H9 (cell line): ENCODE results near the gene PDGFRB. TPM values are rescaled to one million over a fixed set of nuclear protein-coding genes. Genes with fewer than 3 reads are reported as not detected.

ENCODE experiments used
- DNase-seq: peaks from one replicate; pipeline ENCODE4 v3.0.0-alpha.2; 2017
- H2AFZ ChIP-seq: one replicate; pipeline ENCODE4 v1.6.1; 2013; ENCODE audit warnings: mild to moderate bottlenecking, low read length, control low read depth, moderate library complexity
- H2AK5ac ChIP-seq: 2 replicates; pipeline ENCODE4 v1.6.1; 2013; ENCODE audit warnings: low read length, control low read depth, mixed read lengths; ENCODE audit not compliant: insufficient read length
- H2BK120ac ChIP-seq: one replicate; pipeline ENCODE4 v1.6.1; 2013; ENCODE audit warnings: low read depth, mild to moderate bottlenecking, low read length, control low read depth, inconsistent platforms; ENCODE audit not compliant: poor library complexity, severe bottlenecking
- H2BK12ac ChIP-seq: 2 replicates; pipeline ENCODE4 v1.6.1; 2013; ENCODE audit warnings: low read length, control low read depth, mixed read lengths, low read depth; ENCODE audit not compliant: insufficient read length
- H2BK15ac ChIP-seq: 2 replicates; pipeline ENCODE4 v1.6.1; 2013; ENCODE audit warnings: low read depth, low read length, control low read depth
- H2BK20ac ChIP-seq: one replicate; pipeline ENCODE4 v1.6.1; 2013; ENCODE audit warnings: low read depth, mild to moderate bottlenecking, low read length, control low read depth, inconsistent platforms; ENCODE audit not compliant: poor library complexity, severe bottlenecking
- H2BK5ac ChIP-seq: 2 replicates; pipeline ENCODE4 v1.6.1; 2013; ENCODE audit warnings: low read length, control low read depth, mixed read lengths; ENCODE audit not compliant: insufficient read length
- H3K14ac ChIP-seq: 2 replicates; pipeline ENCODE4 v1.6.1; 2013; ENCODE audit warnings: low read length, control low read depth; ENCODE audit not compliant: insufficient read depth
- H3K18ac ChIP-seq: 2 replicates; pipeline ENCODE4 v1.6.1; 2013; ENCODE audit warnings: low read depth, mild to moderate bottlenecking, mixed read lengths, low read length, control low read depth; ENCODE audit not compliant: insufficient read length
- H3K23ac ChIP-seq: 2 replicates; pipeline ENCODE4 v1.6.1; 2013; ENCODE audit warnings: low read length, control low read depth, mixed read lengths, low read depth; ENCODE audit not compliant: insufficient read length
- H3K23me2 ChIP-seq: 2 replicates; pipeline ENCODE4 v1.6.1; 2013; ENCODE audit warnings: low read depth, mild to moderate bottlenecking, mixed read lengths, low read length, control low read depth; ENCODE audit not compliant: insufficient read length, poor library complexity, severe bottlenecking
- H3K27ac ChIP-seq: 2 replicates; pipeline ENCODE4 v1.5.1; 2013; ENCODE audit warnings: low read length, control low read depth, mixed read lengths, low read depth; ENCODE audit not compliant: insufficient read length
- H3K27me3 ChIP-seq: 2 replicates; pipeline ENCODE4 v1.6.1; 2013; ENCODE audit warnings: low read length, control low read depth, inconsistent platforms; ENCODE audit not compliant: insufficient read depth
- H3K4ac ChIP-seq: 2 replicates; pipeline ENCODE4 v1.6.1; 2013; ENCODE audit warnings: low read depth, mild to moderate bottlenecking, control low read depth, inconsistent platforms, low read length, moderate library complexity
- H3K4me1 ChIP-seq: 2 replicates; pipeline ENCODE4 v1.6.1; 2013; ENCODE audit warnings: low read length, control low read depth, inconsistent platforms; ENCODE audit not compliant: insufficient read depth
- H3K4me2 ChIP-seq: 2 replicates; pipeline ENCODE4 v1.6.1; 2013; ENCODE audit warnings: low read length, control low read depth, mixed read lengths; ENCODE audit not compliant: insufficient read length, insufficient read depth
- H3K56ac ChIP-seq: 2 replicates; pipeline ENCODE4 v1.6.1; 2013; ENCODE audit warnings: low read depth, mild to moderate bottlenecking, mixed read lengths, low read length, control low read depth; ENCODE audit not compliant: insufficient read length
- H3K79me1 ChIP-seq: 2 replicates; pipeline ENCODE4 v1.6.1; 2013; ENCODE audit warnings: low read depth, mild to moderate bottlenecking, moderate library complexity, low read length, control low read depth, inconsistent platforms; ENCODE audit not compliant: insufficient read depth, poor library complexity, severe bottlenecking
- H3K79me2 ChIP-seq: 2 replicates; pipeline ENCODE4 v1.6.1; 2013; ENCODE audit warnings: low read length, control low read depth, inconsistent platforms; ENCODE audit not compliant: insufficient read depth
- H3K9ac ChIP-seq: 2 replicates; pipeline ENCODE4 v1.6.1; 2013; ENCODE audit warnings: low read length, control low read depth, mixed read lengths; ENCODE audit not compliant: insufficient read length; ENCODE audit errors: extremely low read depth
- H3K9me3 ChIP-seq: one replicate; pipeline ENCODE4 v1.6.1; 2013; ENCODE audit warnings: low read depth, low read length, inconsistent platforms; ENCODE audit not compliant: control insufficient read depth
- H3T11ph ChIP-seq: one replicate; pipeline ENCODE4 v1.6.1; 2013; ENCODE audit warnings: mild to moderate bottlenecking, low read length, control low read depth, inconsistent platforms
- H4K20me1 ChIP-seq: one replicate; pipeline ENCODE4 v1.6.1; 2013; ENCODE audit not compliant: control insufficient read depth, insufficient read length, insufficient read depth
- H4K5ac ChIP-seq: 2 replicates; pipeline ENCODE4 v1.6.1; 2013; ENCODE audit warnings: low read depth, mild to moderate bottlenecking, mixed read lengths, low read length, control low read depth; ENCODE audit not compliant: insufficient read length
- H4K8ac ChIP-seq: replicated peaks from 2 replicates; pipeline ENCODE4 v1.6.1; 2013; ENCODE audit warnings: low read length, control low read depth, mixed read lengths, low read depth; ENCODE audit not compliant: insufficient read length
- H4K91ac ChIP-seq: 2 replicates; pipeline ENCODE4 v1.6.1; 2013; ENCODE audit warnings: low read depth, mild to moderate bottlenecking, moderate library complexity, mixed read lengths, low read length, control low read depth; ENCODE audit not compliant: insufficient read length
- H3K27ac Mint-ChIP-seq, 3 experiments: 2 replicates in 2 of 3; 3 replicates in 1 of 3; pipeline ENCODE4 v1.8.0; 2020 to 2021; ENCODE audit warnings: mixed read lengths in 3 of 3, mild to moderate bottlenecking in 1 of 3, moderate library complexity in 1 of 3
- H3K27me3 Mint-ChIP-seq: 2 replicates; pipeline ENCODE4 v1.8.0; 2021; ENCODE audit warnings: low read depth, mild to moderate bottlenecking, moderate library complexity, mixed read lengths
- H3K36me3 Mint-ChIP-seq, 3 experiments: 2 replicates in 2 of 3; 3 replicates in 1 of 3; pipeline ENCODE4 v1.8.0; 2020 to 2021; ENCODE audit warnings: low read depth in 3 of 3, mixed read lengths in 3 of 3; ENCODE audit not compliant: insufficient read depth in 1 of 3
- H3K4me1 Mint-ChIP-seq, 2 experiments: 2 replicates each; pipeline ENCODE4 v1.8.0; 2020; ENCODE audit warnings: mixed read lengths in 2 of 2
- H3K4me3 Mint-ChIP-seq, 2 experiments: 2 replicates in 1 of 2; 3 replicates in 1 of 2; pipeline ENCODE4 v1.8.0; 2020 to 2021; ENCODE audit warnings: mild to moderate bottlenecking in 2 of 2, mixed read lengths in 2 of 2, moderate library complexity in 1 of 2
- H3K9me3 Mint-ChIP-seq, 2 experiments: 2 replicates in 1 of 2; 3 replicates in 1 of 2; pipeline ENCODE4 v1.8.0; 2020; ENCODE audit warnings: mild to moderate bottlenecking in 2 of 2, mixed read lengths in 2 of 2, moderate library complexity in 1 of 2
- WGBS: extraction: QIAGEN DNeasy Blood & Tissue Kit; methylation state at CpG from one replicate; pipeline ENCODE4 v1.1.7; 2013; ENCODE audit warnings: missing lambda C conversion rate, low lambda C conversion rate, mixed read lengths; ENCODE audit not compliant: insufficient read length; ENCODE audit errors: extremely low coverage; 5-methylcytosine and 5-hydroxymethylcytosine counted together
- total RNA-seq: library from RNA; stranded (reverse); gene quantifications from 2 replicates; pipeline ENCODE4 v1.2.1, GENCODE V29; 2021
- TF ChIP-seq, protein P1 (sequence below): fragments of 200-600 bp; sonication (generic); conservative IDR thresholded peaks from 3 replicates; pipeline ENCODE4 v1.8.0; 2021; ENCODE audit warnings: antibody characterized with exemption, mild to moderate bottlenecking

The PDGFRB gene
- total RNA-seq, 1 experiment from 2014 or later, result 2.2 TPM

DNA sequence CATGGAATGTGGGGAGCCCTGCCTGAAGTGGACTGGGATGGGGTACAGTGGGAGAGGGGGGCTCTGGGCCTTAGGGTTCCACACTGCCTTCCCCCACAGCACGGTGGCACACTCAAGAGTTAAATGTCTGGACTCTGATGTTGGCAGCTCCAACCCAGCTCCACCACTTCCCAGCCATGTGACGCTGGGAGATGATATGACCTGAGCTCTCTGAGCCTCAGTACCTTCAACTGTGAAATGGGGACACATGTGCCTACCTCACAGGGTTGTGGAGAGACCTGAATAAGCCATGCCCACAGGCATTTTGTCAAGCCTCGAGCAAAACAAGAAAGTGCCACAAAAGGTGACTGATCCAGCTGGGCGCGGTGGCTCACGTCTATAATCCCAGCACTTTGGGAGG lies 3.4 kb upstream of the PDGFRB start:
- no peak overlapping the region for H3K27ac Mint-ChIP-seq

More for the DNA sequence above, 3.4 kb upstream of the PDGFRB start:
- Histone ChIP-seq H3K4me1 (peaks cover 4% of the 10 kb centered on the region), H2BK20ac (no peak overlapping the region), H3K56ac (no peak overlapping the region), H3K79me2 (no peaks in the 10 kb centered on the region), H3K79me1 (no peaks in the 10 kb centered on the region), H3K27me3 (no peaks in the 10 kb centered on the region; the same call in 1 of the 2 replicates), H2BK5ac (no peak overlapping the region), H3K23ac (no peak overlapping the region), H3K4ac (no peak overlapping the region), H4K8ac (no peak overlapping the region), H3K4me2 (no peak overlapping the region), H3K9me3 (no peaks in the 10 kb centered on the region), H4K91ac (no peak overlapping the region), H3K18ac (no peak overlapping the region), H2BK15ac (no peak overlapping the region), H2AFZ (no peak overlapping the region), H3K9ac (no peak overlapping the region), H4K20me1 (no peaks in the 10 kb centered on the region), H2BK120ac (no peak overlapping the region), H3K14ac (no peak overlapping the region), H3K23me2 (peaks cover 5% of the 10 kb centered on the region), H4K5ac (no peak overlapping the region), H3K27ac (no peak overlapping the region), H3T11ph (no peak overlapping the region), H2AK5ac (no peak overlapping the region), H2BK12ac (no peak overlapping the region)
- H3K36me3 Mint-ChIP-seq, result no peaks in the 10 kb centered on the region; a peak in 1 of 7 replicates
- no CpG with 5 or more reads among the region's 6 CpGs for WGBS
- peaks cover 54% of the 10 kb centered on the region for H3K27me3 Mint-ChIP-seq
- no peaks in the 10 kb centered on the region; a peak in 1 of 5 replicates for H3K9me3 Mint-ChIP-seq
- H3K4me1 Mint-ChIP-seq, result peaks cover 25 to 39% of the 10 kb centered on the region in 2 experiments
- no peak for DNase-seq
- TF ChIP-seq, protein P1, sequence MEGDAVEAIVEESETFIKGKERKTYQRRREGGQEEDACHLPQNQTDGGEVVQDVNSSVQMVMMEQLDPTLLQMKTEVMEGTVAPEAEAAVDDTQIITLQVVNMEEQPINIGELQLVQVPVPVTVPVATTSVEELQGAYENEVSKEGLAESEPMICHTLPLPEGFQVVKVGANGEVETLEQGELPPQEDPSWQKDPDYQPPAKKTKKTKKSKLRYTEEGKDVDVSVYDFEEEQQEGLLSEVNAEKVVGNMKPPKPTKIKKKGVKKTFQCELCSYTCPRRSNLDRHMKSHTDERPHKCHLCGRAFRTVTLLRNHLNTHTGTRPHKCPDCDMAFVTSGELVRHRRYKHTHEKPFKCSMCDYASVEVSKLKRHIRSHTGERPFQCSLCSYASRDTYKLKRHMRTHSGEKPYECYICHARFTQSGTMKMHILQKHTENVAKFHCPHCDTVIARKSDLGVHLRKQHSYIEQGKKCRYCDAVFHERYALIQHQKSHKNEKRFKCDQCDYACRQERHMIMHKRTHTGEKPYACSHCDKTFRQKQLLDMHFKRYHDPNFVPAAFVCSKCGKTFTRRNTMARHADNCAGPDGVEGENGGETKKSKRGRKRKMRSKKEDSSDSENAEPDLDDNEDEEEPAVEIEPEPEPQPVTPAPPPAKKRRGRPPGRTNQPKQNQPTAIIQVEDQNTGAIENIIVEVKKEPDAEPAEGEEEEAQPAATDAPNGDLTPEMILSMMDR, result no peak
- H3K4me3 Mint-ChIP-seq, result no peak overlapping the region
